Panc1 (cell line): ENCODE results near the gene TXNDC2. TPM values are rescaled to one million over a fixed set of nuclear protein-coding genes. Genes with fewer than 3 reads are reported as not detected.
A peak's percentile ranks its signal among the peaks of the same experiment; 100 is the strongest.
"Not testable (repeated sequence)": the region's sequence is repeated elsewhere in the genome, so short reads cannot be mapped to it uniquely, and the experiment has no call there.

Source experiments
- ATAC-seq: fragments of 200-7000 bp; cut with Tn5 transposase; 2 replicates; pipeline ENCODE4 v1.9.1; 2020; ENCODE audit warnings: mild to moderate bottlenecking, moderate library complexity
- BruUV-seq: library from RNA; stranded (reverse); fragments of 400-500 nt; replicated peaks from 2 replicates; lab custom pipeline; 2021; lab: Mats Ljungman, UMichigan
- CTCF ChIA-PET: fragments of 300-600 bp; sonication (Branson Sonifier 250); formaldehyde crosslinking; loops from one replicate; lab custom pipeline; 2022; ENCODE audit warnings: antibody characterized with exemption; lab: Charles Lee
- POLR2A ChIA-PET: fragments of 300-600 bp; sonication (Branson Sonifier 250); formaldehyde crosslinking; loops from one replicate; lab custom pipeline; 2022; ENCODE audit warnings: antibody characterized with exemption; lab: Charles Lee
- DNase-seq: peaks from one replicate; pipeline ENCODE4 v3.0.0-alpha.2; 2010; ENCODE audit warnings: low read depth, low spot score
- H3K27ac ChIP-seq: 2 replicates; pipeline ENCODE4 v1.5.1; 2011; ENCODE audit warnings: mild to moderate bottlenecking, low read length, inconsistent platforms
- H3K27me3 ChIP-seq: fragments of 200-500 bp; sonication (Bioruptor generic); 2 replicates; pipeline ENCODE4 v1.6.0; 2014; ENCODE audit warnings: low read length, inconsistent platforms; ENCODE audit not compliant: control insufficient read depth, insufficient read depth
- H3K36me3 ChIP-seq: fragments of 200-500 bp; sonication (Bioruptor generic); 2 replicates; pipeline ENCODE4 v1.5.1; 2014; ENCODE audit warnings: inconsistent platforms, mild to moderate bottlenecking, low read length, moderate library complexity; ENCODE audit not compliant: control insufficient read depth, insufficient read depth
- H3K4me1 ChIP-seq: 2 replicates; pipeline ENCODE4 v1.5.1; 2011; ENCODE audit warnings: inconsistent platforms, mild to moderate bottlenecking, low read length, moderate library complexity; ENCODE audit not compliant: control insufficient read depth, insufficient read depth
- H3K4me3 ChIP-seq, 2 experiments: 2 replicates each; pipeline ENCODE4 v1.5.1; 2011 to 2012; ENCODE audit warnings: low read depth in 2 of 2, low read length in 2 of 2, mild to moderate bottlenecking in 2 of 2, inconsistent platforms in 1 of 2, moderate library complexity in 1 of 2
- H3K9me3 ChIP-seq: fragments of 200-500 bp; sonication (Bioruptor generic); 2 replicates; pipeline ENCODE4 v1.5.1; 2014; ENCODE audit warnings: low read depth, mild to moderate bottlenecking, inconsistent platforms, low read length, moderate library complexity; ENCODE audit not compliant: control insufficient read depth, insufficient read depth
- POLR2AphosphoS5 ChIP-seq: IDR thresholded peaks from 2 replicates; pipeline ENCODE4 v1.6.1; 2012; ENCODE audit warnings: mild to moderate bottlenecking, low read depth, low read length, moderate library complexity
- SIN3A ChIP-seq: IDR thresholded peaks from 2 replicates; pipeline ENCODE4 v1.6.1; 2012; ENCODE audit warnings: low read depth, mild to moderate bottlenecking, low read length, moderate library complexity, borderline replicate concordance; ENCODE audit not compliant: insufficient read depth
- TCF7L2 ChIP-seq: IDR thresholded peaks from 2 replicates; pipeline ENCODE4 v1.6.1; 2011; ENCODE audit warnings: mild to moderate bottlenecking, low read depth, low read length, inconsistent platforms
- in situ Hi-C: cut with HindIII; loops from 2 replicates; pipeline ENCODE4 v1.10.0; 2016; ENCODE audit warnings: low sequenced_read_pairs, low pct_unique_long_range_greater_than_20kb
- intact Hi-C: fragments of 100-400 bp; cut with micrococcal nuclease; formaldehyde crosslinking; loops from one replicate; pipeline ENCODE4 v1.10.0; 2022; ENCODE audit not compliant: unreplicated experiment
- total RNA-seq: library from RNA; stranded (reverse); gene quantifications from one replicate; pipeline ENCODE4 v1.2.1, GENCODE V29; 2021; ENCODE audit not compliant: unreplicated experiment
- TF ChIP-seq, protein P1 (sequence below): fragments of 450-650 bp; IDR thresholded peaks from 2 replicates; pipeline ENCODE4 v1.5.1; 2017; ENCODE audit warnings: mild to moderate bottlenecking
- TF ChIP-seq, protein P2 (sequence below), 2 experiments: IDR thresholded peaks; 2 replicates each; pipeline ENCODE4 v1.6.1; 2011 to 2012; ENCODE audit warnings: low read depth in 2 of 2, control low read depth in 1 of 2, low read length in 1 of 2, mild to moderate bottlenecking in 1 of 2, moderate library complexity in 1 of 2; ENCODE audit not compliant: insufficient read depth in 1 of 2

TXNDC2 gene
- total RNA-seq, 1 experiment from 2014 or later = 0.90 TPM

DNA sequence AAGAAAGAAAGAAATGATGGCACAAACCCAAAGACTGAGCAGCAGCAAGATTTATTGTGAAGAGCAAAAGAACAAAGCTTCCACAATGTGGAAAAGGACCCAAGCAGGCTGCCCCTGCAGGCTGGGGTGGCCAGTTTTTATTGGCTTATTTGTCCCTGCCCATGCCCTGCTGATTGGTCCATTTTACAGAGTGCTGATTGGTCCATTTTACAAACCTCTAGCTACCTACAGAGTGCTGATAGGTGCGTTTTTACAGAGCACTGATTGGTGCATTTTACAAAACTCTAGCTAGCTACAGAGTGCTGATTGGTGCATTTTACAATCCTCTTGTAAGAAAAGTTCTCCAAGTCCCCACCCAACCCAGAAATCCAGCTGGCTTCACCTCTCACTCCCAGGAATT, 26.5 kb downstream of the TXNDC2 start:
- DNase-seq, BruUV-seq, H3K9me3 ChIP-seq, H3K4me3 ChIP-seq, CTCF ChIA-PET, ATAC-seq, H3K27me3 ChIP-seq, H3K27ac ChIP-seq, in situ Hi-C loops, H3K36me3 ChIP-seq: not testable (repeated sequence)
- POLR2A ChIA-PET = interaction anchor here (0.7 kb wide), 3 partner anchors 18 to 182 kb away, joined by 4 to 9 read pairs (median 4); no protein-coding TSS in a partner anchor
- peaks cover 12% of the 10 kb centered on the region for H3K4me1 ChIP-seq
- intact Hi-C loops = loop anchor here (10.0 kb wide), 1 partner anchor 87 kb away; no protein-coding TSS in a partner anchor

DNA sequence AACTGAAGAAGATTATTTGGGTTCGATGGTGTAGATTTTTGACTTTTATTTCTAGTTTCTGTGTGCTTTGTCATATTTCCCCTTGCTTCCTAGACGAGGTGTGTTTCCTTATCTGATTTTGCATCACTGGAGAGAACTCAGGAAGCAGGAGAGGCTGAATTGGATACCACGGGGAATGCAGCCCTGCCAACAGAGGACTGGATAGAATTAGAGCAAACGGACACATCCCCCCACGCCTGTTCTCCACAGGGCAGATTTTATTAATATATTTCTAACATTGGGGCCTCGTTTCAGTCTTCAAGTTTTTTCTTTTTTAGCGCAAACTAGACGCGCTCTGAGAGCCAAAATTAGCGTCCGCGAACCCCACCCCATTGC, 27.4 kb downstream of the TXNDC2 start:
- intact Hi-C loops (loop anchor here (10.0 kb wide), 1 partner anchor 88 kb away; no protein-coding TSS in a partner anchor), in situ Hi-C loops (no loop called here)
- no TSS peak for BruUV-seq
- H3K4me1 ChIP-seq = peaks cover 20% of the 10 kb centered on the region
- TF ChIP-seq SIN3A = no peak
- TF ChIP-seq, protein P1, sequence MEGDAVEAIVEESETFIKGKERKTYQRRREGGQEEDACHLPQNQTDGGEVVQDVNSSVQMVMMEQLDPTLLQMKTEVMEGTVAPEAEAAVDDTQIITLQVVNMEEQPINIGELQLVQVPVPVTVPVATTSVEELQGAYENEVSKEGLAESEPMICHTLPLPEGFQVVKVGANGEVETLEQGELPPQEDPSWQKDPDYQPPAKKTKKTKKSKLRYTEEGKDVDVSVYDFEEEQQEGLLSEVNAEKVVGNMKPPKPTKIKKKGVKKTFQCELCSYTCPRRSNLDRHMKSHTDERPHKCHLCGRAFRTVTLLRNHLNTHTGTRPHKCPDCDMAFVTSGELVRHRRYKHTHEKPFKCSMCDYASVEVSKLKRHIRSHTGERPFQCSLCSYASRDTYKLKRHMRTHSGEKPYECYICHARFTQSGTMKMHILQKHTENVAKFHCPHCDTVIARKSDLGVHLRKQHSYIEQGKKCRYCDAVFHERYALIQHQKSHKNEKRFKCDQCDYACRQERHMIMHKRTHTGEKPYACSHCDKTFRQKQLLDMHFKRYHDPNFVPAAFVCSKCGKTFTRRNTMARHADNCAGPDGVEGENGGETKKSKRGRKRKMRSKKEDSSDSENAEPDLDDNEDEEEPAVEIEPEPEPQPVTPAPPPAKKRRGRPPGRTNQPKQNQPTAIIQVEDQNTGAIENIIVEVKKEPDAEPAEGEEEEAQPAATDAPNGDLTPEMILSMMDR = no peak
- no peak for TF ChIP-seq POLR2AphosphoS5
- TF ChIP-seq, protein P2, sequence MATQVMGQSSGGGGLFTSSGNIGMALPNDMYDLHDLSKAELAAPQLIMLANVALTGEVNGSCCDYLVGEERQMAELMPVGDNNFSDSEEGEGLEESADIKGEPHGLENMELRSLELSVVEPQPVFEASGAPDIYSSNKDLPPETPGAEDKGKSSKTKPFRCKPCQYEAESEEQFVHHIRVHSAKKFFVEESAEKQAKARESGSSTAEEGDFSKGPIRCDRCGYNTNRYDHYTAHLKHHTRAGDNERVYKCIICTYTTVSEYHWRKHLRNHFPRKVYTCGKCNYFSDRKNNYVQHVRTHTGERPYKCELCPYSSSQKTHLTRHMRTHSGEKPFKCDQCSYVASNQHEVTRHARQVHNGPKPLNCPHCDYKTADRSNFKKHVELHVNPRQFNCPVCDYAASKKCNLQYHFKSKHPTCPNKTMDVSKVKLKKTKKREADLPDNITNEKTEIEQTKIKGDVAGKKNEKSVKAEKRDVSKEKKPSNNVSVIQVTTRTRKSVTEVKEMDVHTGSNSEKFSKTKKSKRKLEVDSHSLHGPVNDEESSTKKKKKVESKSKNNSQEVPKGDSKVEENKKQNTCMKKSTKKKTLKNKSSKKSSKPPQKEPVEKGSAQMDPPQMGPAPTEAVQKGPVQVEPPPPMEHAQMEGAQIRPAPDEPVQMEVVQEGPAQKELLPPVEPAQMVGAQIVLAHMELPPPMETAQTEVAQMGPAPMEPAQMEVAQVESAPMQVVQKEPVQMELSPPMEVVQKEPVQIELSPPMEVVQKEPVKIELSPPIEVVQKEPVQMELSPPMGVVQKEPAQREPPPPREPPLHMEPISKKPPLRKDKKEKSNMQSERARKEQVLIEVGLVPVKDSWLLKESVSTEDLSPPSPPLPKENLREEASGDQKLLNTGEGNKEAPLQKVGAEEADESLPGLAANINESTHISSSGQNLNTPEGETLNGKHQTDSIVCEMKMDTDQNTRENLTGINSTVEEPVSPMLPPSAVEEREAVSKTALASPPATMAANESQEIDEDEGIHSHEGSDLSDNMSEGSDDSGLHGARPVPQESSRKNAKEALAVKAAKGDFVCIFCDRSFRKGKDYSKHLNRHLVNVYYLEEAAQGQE (IDR thresholded peaks at IDR 0.05; ENCODE audit: insufficient read depth in 1 of 2, low read depth in 2 of 2, low read length in 1 of 2) = no peak
- no peak for TF ChIP-seq TCF7L2
- peak overlapping the region; percentile 83 to 85 for H3K4me3 ChIP-seq
- no peaks in the 10 kb centered on the region for H3K27me3 ChIP-seq
- H3K9me3 ChIP-seq = no peaks in the 10 kb centered on the region
- ATAC-seq (peak; percentile 2), DNase-seq (no peak)
- CTCF ChIA-PET = no interaction called here
- H3K36me3 ChIP-seq = no peaks in the 10 kb centered on the region; the same call in 1 of the 2 replicates
- H3K27ac ChIP-seq = peak overlapping the region; percentile 91
- POLR2A ChIA-PET = interaction anchor here (0.6 to 1.0 kb wide), 2 partner anchors 43 to 45 kb away, joined by 3 to 6 read pairs; no protein-coding TSS in a partner anchor
